ENCODE results near the gene WDR19. TPM values are rescaled to one million over a fixed set of nuclear protein-coding genes. Genes with fewer than 3 reads are reported as not detected.
"Not testable (repeated sequence)": the region's sequence is repeated elsewhere in the genome, so short reads cannot be mapped to it uniquely, and the experiment has no call there.

WDR19 gene
- total and polyA plus RNA-seq, 7 experiments from 2014 or later, result 5.3 to 44.3 (median 14.3) TPM

GRCh38 chr4:39180629-39181028 lies 1.7 kb upstream of the WDR19 start:
- Mint-ChIP-seq H3K4me1 (peaks cover 0 to 12% (median 9%) of the 10 kb centered on the region in 7 donors), H3K27me3 (peaks cover 0 to 26% (median 6%) of the 10 kb centered on the region in 5 donors)
- H3K4me3 ChIP-seq (ENCODE audit: low read length); H3K27ac ChIP-seq (ENCODE audit: low read depth, low read length); H3K36me3 ChIP-seq (ENCODE audit: control insufficient read depth in 2 of 3, insufficient read depth in 3 of 3, low read length in 3 of 3); H3K27me3 ChIP-seq (ENCODE audit: control insufficient read depth in 2 of 2, insufficient read depth in 2 of 2, low read length in 2 of 2); CTCF ChIA-PET; H3K27ac Mint-ChIP-seq; DNase-seq; H3K9me3 ChIP-seq (ENCODE audit: control insufficient read depth in 2 of 3, low read length in 3 of 3); H3K4me3 Mint-ChIP-seq; ATAC-seq; H3K9me3 Mint-ChIP-seq; H3K36me3 Mint-ChIP-seq; POLR2A ChIA-PET: not testable (repeated sequence)
- H3K4me1 ChIP-seq (ENCODE audit: control insufficient read depth in 2 of 2, insufficient read depth in 2 of 2, low read length in 2 of 2), result peaks cover 3 to 12% of the 10 kb centered on the region in 2 donors
- intact Hi-C loops (cut with micrococcal nuclease), result loop anchor here (5.0 to 10.0 kb wide), 6 partner anchors 457 to 1493 kb away; partner anchors contain the start of genes PGM2 (in 1 of the 2), RELL1 (in 1 of the 2), SMIM14 (in 1 of the 2) and UBE2K (in 1 of the 2)

GRCh38 chr4:39181520-39181904 lies 817 bp upstream of the WDR19 start:
- H3K27ac ChIP-seq (ENCODE audit: low read depth, low read length), result peak overlapping the region; percentile 58
- intact Hi-C loops (cut with micrococcal nuclease), result loop anchor here (5.0 to 10.0 kb wide), 6 partner anchors 456 to 1494 kb away; partner anchors contain the start of genes PGM2 (in 1 of the 2), RELL1 (in 1 of the 2), SMIM14 (in 1 of the 2) and UBE2K (in 1 of the 2)
- H3K36me3 Mint-ChIP-seq, result peaks cover 0 to 6% (median 0%) of the 10 kb centered on the region in 5 donors
- peaks cover 0 to 19% (median 6%) of the 10 kb centered on the region in 5 donors for H3K27me3 Mint-ChIP-seq
- ATAC-seq, result no peak
- H3K4me3 Mint-ChIP-seq, result no peak overlapping the region
- peak overlapping the region in 3 of 9 donors; percentile 8 to 47 (median 16) for H3K27ac Mint-ChIP-seq
- peaks cover 3 to 12% of the 10 kb centered on the region in 2 donors for H3K4me1 ChIP-seq (ENCODE audit: control insufficient read depth in 2 of 2, insufficient read depth in 2 of 2, low read length in 2 of 2)
- no peaks in the 10 kb centered on the region for H3K9me3 Mint-ChIP-seq
- no peaks in the 10 kb centered on the region for H3K9me3 ChIP-seq (ENCODE audit: control insufficient read depth in 2 of 3, low read length in 3 of 3)
- H3K27me3 ChIP-seq (ENCODE audit: control insufficient read depth in 2 of 2, insufficient read depth in 2 of 2, low read length in 2 of 2), result no peaks in the 10 kb centered on the region
- H3K4me1 Mint-ChIP-seq, result peaks cover 0 to 12% (median 9%) of the 10 kb centered on the region in 7 donors
- no peak for DNase-seq
- POLR2A ChIA-PET, result interaction anchor here (0.6 to 1.0 kb wide), 3 partner anchors 37 to 1136 kb away, joined by 3 to 5 read pairs (median 3); no protein-coding TSS in a partner anchor
- peak overlapping the region; percentile 91 for H3K4me3 ChIP-seq (ENCODE audit: low read length)
- CTCF ChIA-PET, result interaction anchor here (0.7 to 1.2 kb wide), 2 partner anchors 10 to 46 kb away, joined by 3 to 4 read pairs; no protein-coding TSS in a partner anchor
- peaks cover 0 to 4% (median 0%) of the 10 kb centered on the region in 3 experiments for H3K36me3 ChIP-seq (ENCODE audit: control insufficient read depth in 2 of 3, insufficient read depth in 3 of 3, low read length in 3 of 3)

- Mint-ChIP-seq H3K9me3 (peaks cover 0 to 5% (median 0%) of the 10 kb centered on the region in 11 donors), H3K36me3 (peaks cover 11 to 49% (median 32%) of the 10 kb centered on the region in 5 donors), H3K27me3 (no peaks in the 10 kb centered on the region), H3K4me1 (no peaks in the 10 kb centered on the region), H3K4me3 (no peak overlapping the region), H3K27ac (no peak overlapping the region)
- no peaks in the 10 kb centered on the region for H3K27me3 ChIP-seq (ENCODE audit: control insufficient read depth in 2 of 2, insufficient read depth in 2 of 2, low read length in 2 of 2)
- H3K9me3 ChIP-seq (ENCODE audit: control insufficient read depth in 2 of 3, low read length in 3 of 3), result no peaks in the 10 kb centered on the region
- no peak overlapping the region for H3K4me3 ChIP-seq (ENCODE audit: low read length)
- intact Hi-C loops (cut with micrococcal nuclease), result no loop called here
- ChIA-PET CTCF (no interaction called here), POLR2A (no interaction called here)
- H3K36me3 ChIP-seq (ENCODE audit: control insufficient read depth in 2 of 3, insufficient read depth in 3 of 3, low read length in 3 of 3), result peaks cover 0 to 9% (median 0%) of the 10 kb centered on the region in 3 experiments
- DNase-seq (no peak), ATAC-seq (no peak)
- H3K4me1 ChIP-seq (ENCODE audit: control insufficient read depth in 2 of 2, insufficient read depth in 2 of 2, low read length in 2 of 2), result no peaks in the 10 kb centered on the region
- no peak overlapping the region for H3K27ac ChIP-seq (ENCODE audit: low read depth, low read length)
Observed at GRCh38 chr4:39201963-39202362, 19.6 kb downstream of the WDR19 start.

- Mint-ChIP-seq H3K27me3 (no peaks in the 10 kb centered on the region), H3K9me3 (peaks cover 0 to 5% (median 0%) of the 10 kb centered on the region in 11 donors), H3K4me3 (no peak overlapping the region), H3K27ac (no peak overlapping the region), H3K4me1 (no peaks in the 10 kb centered on the region), H3K36me3 (peaks cover 14 to 69% (median 51%) of the 10 kb centered on the region in 5 donors)
- intact Hi-C loops (cut with micrococcal nuclease), result no loop called here
- no peaks in the 10 kb centered on the region for H3K9me3 ChIP-seq (ENCODE audit: control insufficient read depth in 2 of 3, low read length in 3 of 3)
- DNase-seq, result no peak
- no peak overlapping the region for H3K27ac ChIP-seq (ENCODE audit: low read depth, low read length)
- H3K4me3 ChIP-seq (ENCODE audit: low read length), result no peak overlapping the region
- peaks cover 0 to 9% (median 0%) of the 10 kb centered on the region in 3 experiments for H3K36me3 ChIP-seq (ENCODE audit: control insufficient read depth in 2 of 3, insufficient read depth in 3 of 3, low read length in 3 of 3)
- no peaks in the 10 kb centered on the region for H3K4me1 ChIP-seq (ENCODE audit: control insufficient read depth in 2 of 2, insufficient read depth in 2 of 2, low read length in 2 of 2)
- no peaks in the 10 kb centered on the region for H3K27me3 ChIP-seq (ENCODE audit: control insufficient read depth in 2 of 2, insufficient read depth in 2 of 2, low read length in 2 of 2)
- ChIA-PET POLR2A (no interaction called here), CTCF (no interaction called here)
- ATAC-seq, result no peak
Observed at GRCh38 chr4:39204543-39204942, 22.2 kb downstream of the WDR19 start.

GRCh38 chr4:39205000-39205399 lies 22.7 kb downstream of the WDR19 start:
- Mint-ChIP-seq H3K9me3 (peaks cover 0 to 5% (median 0%) of the 10 kb centered on the region in 11 donors), H3K27ac (no peak overlapping the region), H3K4me1 (no peaks in the 10 kb centered on the region), H3K27me3 (no peaks in the 10 kb centered on the region), H3K36me3 (peaks cover 14 to 68% (median 49%) of the 10 kb centered on the region in 5 donors), H3K4me3 (no peak overlapping the region)
- Histone ChIP-seq H3K27ac (ENCODE audit: low read depth, low read length) (no peak overlapping the region), H3K36me3 (ENCODE audit: control insufficient read depth in 2 of 3, insufficient read depth in 3 of 3, low read length in 3 of 3) (peaks cover 0 to 9% (median 0%) of the 10 kb centered on the region in 3 experiments), H3K4me1 (ENCODE audit: control insufficient read depth in 2 of 2, insufficient read depth in 2 of 2, low read length in 2 of 2) (no peaks in the 10 kb centered on the region), H3K4me3 (ENCODE audit: low read length) (no peak overlapping the region), H3K27me3 (ENCODE audit: control insufficient read depth in 2 of 2, insufficient read depth in 2 of 2, low read length in 2 of 2) (no peaks in the 10 kb centered on the region), H3K9me3 (ENCODE audit: control insufficient read depth in 2 of 3, low read length in 3 of 3) (no peaks in the 10 kb centered on the region)
- ChIA-PET POLR2A (no interaction called here), CTCF (no interaction called here)
- intact Hi-C loops (cut with micrococcal nuclease), result no loop called here
- DNase-seq (no peak), ATAC-seq (no peak)

GRCh38 chr4:39205476-39205875 lies 23.1 kb downstream of the WDR19 start:
- no peak for ATAC-seq
- no peaks in the 10 kb centered on the region for H3K9me3 ChIP-seq (ENCODE audit: control insufficient read depth in 2 of 3, low read length in 3 of 3)
- peaks cover 14 to 63% (median 49%) of the 10 kb centered on the region in 5 donors for H3K36me3 Mint-ChIP-seq
- no peak overlapping the region for H3K4me3 ChIP-seq (ENCODE audit: low read length)
- intact Hi-C loops (cut with micrococcal nuclease), result no loop called here
- H3K27ac ChIP-seq (ENCODE audit: low read depth, low read length), result no peak overlapping the region
- no peaks in the 10 kb centered on the region for H3K27me3 ChIP-seq (ENCODE audit: control insufficient read depth in 2 of 2, insufficient read depth in 2 of 2, low read length in 2 of 2)
- H3K4me1 Mint-ChIP-seq, result no peaks in the 10 kb centered on the region
- CTCF ChIA-PET, result interaction anchor here (0.9 kb wide), 1 partner anchor 71 kb away, joined by 3 read pairs; no protein-coding TSS in a partner anchor
- no peaks in the 10 kb centered on the region for H3K4me1 ChIP-seq (ENCODE audit: control insufficient read depth in 2 of 2, insufficient read depth in 2 of 2, low read length in 2 of 2)
- H3K27ac Mint-ChIP-seq, result no peak overlapping the region
- peaks cover 0 to 9% (median 0%) of the 10 kb centered on the region in 3 experiments for H3K36me3 ChIP-seq (ENCODE audit: control insufficient read depth in 2 of 3, insufficient read depth in 3 of 3, low read length in 3 of 3)
- H3K4me3 Mint-ChIP-seq, result no peak overlapping the region
- no peaks in the 10 kb centered on the region for H3K27me3 Mint-ChIP-seq
- POLR2A ChIA-PET, result no interaction called here
- H3K9me3 Mint-ChIP-seq, result peaks cover 0 to 5% (median 0%) of the 10 kb centered on the region in 11 donors
- DNase-seq, result no peak

- Mint-ChIP-seq H3K27me3 (no peaks in the 10 kb centered on the region), H3K4me1 (no peaks in the 10 kb centered on the region), H3K36me3 (peaks cover 0 to 27% (median 19%) of the 10 kb centered on the region in 5 donors), H3K27ac (no peak overlapping the region), H3K9me3 (no peaks in the 10 kb centered on the region), H3K4me3 (no peak overlapping the region)
- Histone ChIP-seq H3K9me3 (ENCODE audit: control insufficient read depth in 2 of 3, low read length in 3 of 3) (no peaks in the 10 kb centered on the region), H3K27ac (ENCODE audit: low read depth, low read length) (no peak overlapping the region), H3K4me3 (ENCODE audit: low read length) (no peak overlapping the region), H3K27me3 (ENCODE audit: control insufficient read depth in 2 of 2, insufficient read depth in 2 of 2, low read length in 2 of 2) (no peaks in the 10 kb centered on the region), H3K36me3 (ENCODE audit: control insufficient read depth in 2 of 3, insufficient read depth in 3 of 3, low read length in 3 of 3) (no peaks in the 10 kb centered on the region), H3K4me1 (ENCODE audit: control insufficient read depth in 2 of 2, insufficient read depth in 2 of 2, low read length in 2 of 2) (no peaks in the 10 kb centered on the region)
- POLR2A ChIA-PET, result no interaction called here
- CTCF ChIA-PET, result interaction anchor here (0.5 kb wide), 1 partner anchor 205 kb away, joined by 3 read pairs; no protein-coding TSS in a partner anchor
- intact Hi-C loops (cut with micrococcal nuclease), result no loop called here
- DNase-seq (no peak), ATAC-seq (no peak)
Observed at GRCh38 chr4:39227906-39228305, 45.6 kb downstream of the WDR19 start.
